KOPT-K1 (cell line): ENCODE measurements around the gene CAMK2D.

Experiments used
- H3K27ac ChIP-seq: fragments of 200-600 bp; sonication (generic); 2 replicates; pipeline ENCODE4 v1.5.1; 2016; ENCODE audit warnings: antibody characterized with exemption, mild to moderate bottlenecking, low read depth, low read length; ENCODE audit not compliant: poor library complexity, severe bottlenecking
- H3K36me3 ChIP-seq: fragments of 200-600 bp; sonication (generic); 2 replicates; pipeline ENCODE4 v1.5.1; 2017; ENCODE audit warnings: antibody characterized with exemption, mild to moderate bottlenecking, low read length, moderate library complexity; ENCODE audit not compliant: insufficient read depth
- H3K9me3 ChIP-seq: fragments of 200-600 bp; sonication (generic); 2 replicates; pipeline ENCODE4 v1.5.1; 2017; ENCODE audit warnings: antibody characterized with exemption, low read length, mild to moderate bottlenecking; ENCODE audit not compliant: insufficient read depth, poor library complexity, severe bottlenecking

The CAMK2D gene

GRCh38 chr4:113462286-113462685 is 299.3 kb downstream of the CAMK2D start:
- Histone ChIP-seq H3K36me3 (0 out of 2 replicates have a peak, but pooled peaks cover 7% of the 10 kb centered on the region), H3K27ac (no peak overlapping the region), H3K9me3 (no peaks in the 10 kb centered on the region)

DNA sequence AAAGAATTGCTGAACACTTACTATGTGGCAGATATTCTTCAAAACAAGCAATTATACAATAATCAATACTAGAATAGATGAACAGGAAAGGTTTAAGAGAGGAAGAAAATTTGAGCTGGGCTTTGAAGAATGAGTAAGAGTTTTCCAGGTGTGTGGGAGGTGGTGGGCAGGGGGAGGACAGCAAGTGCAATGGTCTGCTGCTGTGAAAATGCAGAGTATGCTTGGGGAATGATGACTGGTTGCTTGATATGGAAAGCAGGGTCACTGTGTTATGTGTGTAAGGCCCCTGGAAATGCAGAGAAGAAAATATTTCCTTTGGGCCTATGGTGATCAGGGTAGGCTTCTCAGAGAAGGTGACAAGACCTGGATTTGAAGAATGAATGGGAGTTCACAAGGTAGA is 300.3 kb downstream of the CAMK2D start:
- H3K27ac ChIP-seq = no peak overlapping the region
- peaks cover 13% of the 10 kb centered on the region; the same call in 1 of the 2 replicates for H3K36me3 ChIP-seq
- no peaks in the 10 kb centered on the region for H3K9me3 ChIP-seq

- Histone ChIP-seq H3K9me3 (no peaks in the 10 kb centered on the region), H3K36me3 (peaks cover 6% of the 10 kb centered on the region; the same call in 1 of the 2 replicates), H3K27ac (no peak overlapping the region)
These were observed 303.7 kb downstream of the CAMK2D start for GRCh38 chr4:113457886-113458285.

GRCh38 chr4:113457121-113457520 is 304.4 kb downstream of the CAMK2D start:
- H3K36me3 ChIP-seq = peaks cover 6% of the 10 kb centered on the region; the same call in 1 of the 2 replicates
- no peaks in the 10 kb centered on the region for H3K9me3 ChIP-seq
- no peak overlapping the region for H3K27ac ChIP-seq

DNA sequence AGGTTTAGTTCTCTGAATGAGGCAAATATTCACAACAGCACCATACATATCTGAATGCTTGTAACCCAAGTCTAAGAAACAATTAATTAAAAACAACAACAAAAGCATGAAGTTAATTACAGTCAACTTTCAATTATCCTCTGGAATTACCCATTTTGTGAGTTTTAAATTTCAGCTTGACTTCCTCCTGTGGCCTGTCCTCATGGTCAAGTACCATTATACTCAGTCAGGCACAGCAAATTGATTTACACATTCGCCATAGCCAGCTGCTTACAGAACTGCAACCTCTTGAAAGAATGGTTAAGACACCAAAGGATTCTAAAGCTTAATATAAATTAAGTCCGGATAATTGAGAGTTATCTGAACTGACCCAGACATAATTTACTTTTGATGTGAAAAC is 306.5 kb downstream of the CAMK2D start:
- Histone ChIP-seq H3K36me3 (peaks cover 6% of the 10 kb centered on the region; the same call in 1 of the 2 replicates), H3K9me3 (no peaks in the 10 kb centered on the region), H3K27ac (no peak overlapping the region)

DNA sequence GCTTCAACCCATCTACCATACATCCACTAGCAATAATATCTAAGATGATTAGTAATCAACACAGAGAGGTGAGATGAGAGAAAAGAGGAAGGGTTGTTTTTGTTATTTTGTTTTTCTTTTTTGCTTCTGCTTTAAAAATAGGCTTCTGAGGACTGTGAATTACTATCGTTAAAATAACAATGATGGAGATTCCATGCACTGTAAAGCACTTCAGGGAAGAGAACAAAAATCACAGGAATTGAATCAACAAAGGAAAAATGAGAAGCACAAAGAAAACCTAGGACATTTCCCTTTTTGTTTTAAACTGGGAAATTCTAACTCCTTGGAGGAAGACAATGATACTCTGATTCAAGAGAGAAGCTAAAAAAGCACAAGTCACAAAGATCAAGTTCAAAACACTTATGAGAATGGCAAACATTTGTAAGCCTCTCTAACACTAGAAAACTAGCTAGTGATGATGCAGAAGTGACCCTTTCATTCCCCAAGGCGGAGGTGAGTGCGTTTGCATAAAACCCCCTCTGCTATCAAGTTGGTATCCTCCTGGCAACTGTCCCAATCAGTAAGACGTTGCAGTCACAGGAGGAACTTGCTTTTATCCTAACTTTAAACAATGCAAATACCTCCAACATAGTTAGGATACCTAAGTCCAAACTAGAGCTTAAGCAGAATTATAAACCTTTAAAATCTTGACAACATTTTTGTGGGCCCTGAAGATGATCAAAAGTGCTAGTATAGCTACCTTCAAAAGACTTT is 308.5 kb downstream of the CAMK2D start:
- peaks cover 6% of the 10 kb centered on the region; the same call in 1 of the 2 replicates for H3K36me3 ChIP-seq
- no peak overlapping the region for H3K27ac ChIP-seq
- no peaks in the 10 kb centered on the region for H3K9me3 ChIP-seq

GRCh38 chr4:113452152-113452551 is 309.4 kb downstream of the CAMK2D start:
- H3K27ac ChIP-seq = no peak overlapping the region

GRCh38 chr4:113450295-113451080 is 311.1 kb downstream of the CAMK2D start:
- H3K36me3 ChIP-seq = no peaks in the 10 kb centered on the region
- no peak overlapping the region for H3K27ac ChIP-seq
- no peaks in the 10 kb centered on the region for H3K9me3 ChIP-seq

More at GRCh38 chr4:113452152-113452551, 309.4 kb downstream of the CAMK2D start:
- no peaks in the 10 kb centered on the region for H3K9me3 ChIP-seq
- peaks cover 5% of the 10 kb centered on the region; the same call in 1 of the 2 replicates for H3K36me3 ChIP-seq

GRCh38 chr4:113449410-113449974 is 312.0 kb downstream of the CAMK2D start:
- H3K27ac ChIP-seq = no peak overlapping the region
- H3K9me3 ChIP-seq = no peaks in the 10 kb centered on the region
- no peaks in the 10 kb centered on the region for H3K36me3 ChIP-seq

- Histone ChIP-seq H3K27ac (no peak overlapping the region), H3K9me3 (no peaks in the 10 kb centered on the region), H3K36me3 (no peaks in the 10 kb centered on the region)
These were observed 313.8 kb downstream of the CAMK2D start for GRCh38 chr4:113447769-113448168.

GRCh38 chr4:113447061-113447460 is 314.5 kb downstream of the CAMK2D start:
- Histone ChIP-seq H3K9me3 (no peaks in the 10 kb centered on the region), H3K36me3 (no peaks in the 10 kb centered on the region), H3K27ac (no peak overlapping the region)

DNA sequence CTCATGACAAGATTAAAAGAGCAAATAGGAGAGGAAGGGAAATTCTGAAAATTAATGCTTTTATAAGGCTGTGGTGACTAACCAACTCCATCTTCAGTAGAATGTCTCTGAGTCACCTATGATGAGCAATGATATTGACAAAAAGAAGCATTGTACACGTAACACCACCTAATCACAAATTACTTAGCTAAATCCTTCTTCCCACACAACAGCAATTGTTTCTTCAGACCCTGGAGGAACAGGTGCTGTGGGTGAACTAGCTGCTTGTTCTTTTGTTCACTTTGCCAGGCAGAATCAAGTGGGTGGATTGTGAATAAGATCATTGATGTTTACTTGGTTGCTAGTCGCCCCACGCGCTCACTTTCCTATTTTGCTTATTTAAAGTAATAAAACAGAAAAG is 315.5 kb downstream of the CAMK2D start:
- Histone ChIP-seq H3K36me3 (no peaks in the 10 kb centered on the region), H3K9me3 (no peaks in the 10 kb centered on the region), H3K27ac (no peak overlapping the region)

DNA sequence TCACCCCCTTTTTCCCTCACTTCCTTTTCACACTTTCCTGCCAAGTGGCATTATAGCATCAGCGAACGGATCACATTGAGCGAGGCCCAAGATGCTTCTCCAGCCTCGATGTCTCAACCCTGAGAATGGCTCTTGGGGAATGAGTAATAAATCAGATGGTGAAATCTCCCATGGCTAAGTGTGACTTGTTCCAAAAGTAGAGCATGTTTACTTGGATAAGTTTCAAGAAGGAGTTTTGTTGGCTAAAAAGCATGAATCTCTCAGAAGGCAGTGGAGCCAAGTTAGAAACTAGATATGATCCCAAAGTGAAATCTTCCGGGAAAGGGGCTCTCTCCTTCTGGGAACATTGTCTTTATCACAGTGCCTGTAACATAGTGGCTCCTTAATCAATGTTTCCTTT is 316.3 kb downstream of the CAMK2D start:
- Histone ChIP-seq H3K9me3 (no peaks in the 10 kb centered on the region), H3K36me3 (no peaks in the 10 kb centered on the region), H3K27ac (no peak overlapping the region)

- Histone ChIP-seq H3K36me3 (no peaks in the 10 kb centered on the region), H3K9me3 (no peaks in the 10 kb centered on the region), H3K27ac (no peak overlapping the region)
These were observed 317.2 kb downstream of the CAMK2D start for GRCh38 chr4:113444386-113444785.

- H3K9me3 ChIP-seq = no peaks in the 10 kb centered on the region
- no peaks in the 10 kb centered on the region for H3K36me3 ChIP-seq
These were observed 318.7 kb downstream of the CAMK2D start for GRCh38 chr4:113442826-113443225.

More at GRCh38 chr4:113442826-113443225, 318.7 kb downstream of the CAMK2D start:
- no peak overlapping the region for H3K27ac ChIP-seq
